Dermis blood vessel endothelial cell (primary cell): ENCODE results near the gene ALMS1. TPM values are rescaled to one million over a fixed set of nuclear protein-coding genes. Genes with fewer than 3 reads are reported as not detected.
"Not testable (repeated sequence)": the region's sequence is repeated elsewhere in the genome, so short reads cannot be mapped to it uniquely, and the experiment has no call there.

ENCODE experiments used
- DNase-seq: peaks from one replicate; pipeline ENCODE4 v3.0.0; 2010
- total RNA-seq: library from RNA; depleted of rRNA; stranded (reverse); fragments of >200 nt; gene quantifications from 2 replicates; pipeline ENCODE4 v1.2.3, GENCODE V29; 2014

ALMS1 gene
- total RNA-seq, 1 donor from 2014 or later, result 10.6 TPM

GRCh38 chr2:73402386-73403103, 16.9 kb downstream of the ALMS1 start:
- no peak for DNase-seq

DNA sequence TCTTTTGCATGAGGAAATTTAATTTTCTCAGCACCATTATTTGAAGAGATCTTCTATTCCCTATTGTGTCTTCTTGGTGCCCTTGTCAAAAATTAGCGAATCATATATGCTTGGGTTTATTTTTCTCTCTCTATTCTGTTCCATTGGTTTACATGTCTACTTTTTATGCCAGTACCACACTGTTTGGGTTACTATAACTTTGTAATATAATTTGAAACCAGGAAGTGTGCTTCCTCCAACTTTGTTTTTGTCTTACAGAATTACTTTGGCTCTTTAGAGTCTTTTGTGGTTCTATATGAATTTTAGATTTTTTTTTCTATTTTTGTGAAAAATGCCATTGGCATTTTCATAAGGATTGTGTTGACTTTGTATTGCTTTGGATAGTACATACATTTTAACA, 17.6 kb downstream of the ALMS1 start:
- no peak for DNase-seq

DNA sequence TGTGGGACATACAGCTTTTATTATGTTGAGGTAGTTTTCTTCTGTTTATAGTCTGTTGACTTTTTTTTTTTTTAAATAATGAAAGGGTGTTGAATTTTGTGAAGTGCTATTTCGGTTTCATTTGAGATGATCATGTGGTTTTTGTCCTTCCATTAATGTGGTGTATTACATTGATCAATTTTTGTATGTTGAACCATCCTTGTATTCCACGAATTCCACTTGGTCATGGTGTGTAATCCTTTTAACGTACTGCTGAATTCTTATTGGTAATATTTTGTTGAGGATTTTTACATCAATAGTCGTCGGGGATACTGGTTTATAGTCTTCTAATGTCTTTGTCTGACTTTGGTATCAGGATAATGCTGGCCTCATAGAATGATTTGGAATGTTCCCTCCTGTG, 18.8 kb downstream of the ALMS1 start:
- no peak for DNase-seq

- DNase-seq, result no peak
Observed at GRCh38 chr2:73406996-73407395, 21.4 kb downstream of the ALMS1 start.

- no peak for DNase-seq
Observed at GRCh38 chr2:73408198-73408597, 22.6 kb downstream of the ALMS1 start.

DNA sequence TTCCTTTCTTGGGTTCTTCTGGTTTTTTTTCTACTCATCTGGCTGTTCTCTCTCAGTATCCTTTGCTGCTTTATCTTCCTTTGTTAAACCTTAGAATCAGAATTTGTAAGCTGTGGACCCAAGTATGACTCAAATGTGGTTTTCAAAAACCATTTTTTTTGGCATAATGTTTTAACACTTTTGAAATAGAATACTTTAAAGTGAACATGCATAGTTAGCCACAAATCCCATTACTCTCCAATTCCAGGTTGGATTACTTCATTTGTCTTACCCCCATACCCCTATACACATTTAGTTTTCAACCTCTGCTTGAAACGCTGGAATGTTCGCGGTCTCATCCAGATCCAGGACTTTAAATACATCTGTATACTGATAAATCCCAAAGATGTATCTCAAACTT, 29.1 kb downstream of the ALMS1 start:
- DNase-seq, result no peak

DNA sequence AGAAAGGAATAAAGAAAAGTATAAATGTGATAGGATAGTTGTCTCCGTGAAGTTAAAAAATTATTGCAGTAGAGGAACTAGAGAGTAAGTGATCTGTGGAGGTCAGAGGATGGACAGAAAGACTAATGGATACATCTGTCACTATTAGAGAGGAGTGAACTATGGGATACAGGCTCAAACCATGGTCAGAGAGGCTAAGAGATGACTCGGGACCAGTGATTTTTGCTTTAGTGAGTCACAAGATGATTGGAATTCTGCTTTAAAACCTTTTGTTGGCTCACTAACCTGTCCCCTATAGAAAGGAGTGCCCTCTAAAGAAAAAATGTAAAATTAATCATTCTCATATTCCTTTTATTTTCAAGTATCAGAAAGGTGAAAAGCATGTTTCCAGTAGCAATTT, 30.3 kb downstream of the ALMS1 start:
- DNase-seq, result no peak

GRCh38 chr2:73418343-73418742, 32.7 kb downstream of the ALMS1 start:
- DNase-seq, result no peak

DNA sequence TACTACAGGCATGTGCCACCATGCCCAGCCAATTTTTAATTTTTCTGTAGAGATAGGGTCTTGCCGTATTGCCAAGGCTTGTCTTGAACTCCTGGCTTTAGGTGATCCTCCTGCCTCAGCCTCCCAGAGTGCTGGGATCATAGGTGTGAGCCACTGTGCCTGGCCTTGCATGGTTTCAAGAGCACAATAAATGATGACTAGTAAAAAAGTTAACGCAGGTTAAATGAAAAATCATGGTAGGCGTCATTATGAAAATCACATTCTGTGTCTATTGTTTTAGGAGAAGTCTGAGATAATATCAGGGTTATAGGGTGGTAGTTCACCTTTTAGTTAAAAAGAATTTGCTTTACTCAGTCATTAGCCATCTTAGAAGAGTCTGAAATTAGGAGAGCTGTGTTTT, 38.3 kb downstream of the ALMS1 start:
- no peak for DNase-seq

- DNase-seq, result no peak
Observed at GRCh38 chr2:73426176-73426575, 40.5 kb downstream of the ALMS1 start.

GRCh38 chr2:73436019-73436418, 50.4 kb downstream of the ALMS1 start:
- DNase-seq, result no peak

DNA sequence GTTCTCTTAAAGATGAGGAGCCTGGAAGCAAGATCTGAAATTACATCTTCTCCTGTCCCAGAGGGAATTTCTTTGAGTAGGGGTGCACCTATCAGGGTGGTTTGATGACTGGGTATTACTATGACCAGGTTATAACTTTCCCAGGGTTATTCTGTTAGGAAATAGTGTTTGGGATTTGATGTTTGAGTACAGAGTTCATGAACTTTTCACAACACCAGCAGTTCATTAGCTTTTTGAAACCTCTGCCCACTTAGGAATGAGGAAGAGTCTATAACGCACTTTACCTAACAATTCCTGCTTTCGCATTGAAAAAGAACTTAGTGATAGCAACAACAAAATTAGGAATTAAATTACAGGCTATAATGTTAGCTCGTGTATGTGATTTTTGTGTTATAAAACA, 58.6 kb downstream of the ALMS1 start:
- DNase-seq, result no peak

DNA sequence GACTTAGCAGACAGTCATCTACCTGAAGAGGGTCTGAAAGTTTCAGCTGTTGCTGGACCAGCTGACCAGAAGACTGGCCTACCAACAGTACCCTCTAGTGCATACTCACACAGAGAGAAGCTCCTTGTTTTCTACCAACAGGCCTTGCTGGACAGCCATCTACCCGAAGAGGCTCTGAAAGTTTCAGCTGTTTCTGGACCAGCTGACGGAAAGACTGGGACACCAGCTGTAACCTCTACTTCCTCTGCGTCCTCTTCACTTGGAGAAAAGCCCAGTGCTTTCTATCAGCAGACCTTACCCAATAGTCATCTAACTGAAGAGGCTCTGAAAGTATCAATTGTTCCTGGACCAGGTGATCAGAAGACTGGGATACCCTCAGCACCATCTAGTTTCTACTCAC, 63.2 kb downstream of the ALMS1 start:
- no peak for DNase-seq

- DNase-seq, result no peak
Observed at GRCh38 chr2:73449404-73449803, 63.8 kb downstream of the ALMS1 start.

- DNase-seq, result no peak
Observed at GRCh38 chr2:73451263-73451972, 65.8 kb downstream of the ALMS1 start.

DNA sequence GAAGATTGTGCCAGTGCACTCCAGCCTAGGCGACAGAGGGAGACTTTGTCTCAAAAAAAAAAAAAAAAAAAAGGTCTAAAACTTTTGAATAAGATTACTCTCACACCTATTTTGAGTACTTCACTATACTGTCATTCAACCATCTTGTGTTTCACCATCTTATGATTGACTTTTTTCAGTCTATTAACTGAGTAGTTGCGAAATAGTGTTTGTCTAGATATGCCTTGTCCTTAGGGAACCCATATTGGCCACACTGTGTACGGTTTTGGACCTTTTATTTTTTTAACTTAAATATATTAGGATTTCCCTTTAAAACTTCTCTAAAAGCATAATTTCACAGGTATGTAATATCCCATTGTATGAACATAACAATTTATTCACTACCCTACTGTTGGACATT, 72.3 kb downstream of the ALMS1 start:
- no peak for DNase-seq

DNA sequence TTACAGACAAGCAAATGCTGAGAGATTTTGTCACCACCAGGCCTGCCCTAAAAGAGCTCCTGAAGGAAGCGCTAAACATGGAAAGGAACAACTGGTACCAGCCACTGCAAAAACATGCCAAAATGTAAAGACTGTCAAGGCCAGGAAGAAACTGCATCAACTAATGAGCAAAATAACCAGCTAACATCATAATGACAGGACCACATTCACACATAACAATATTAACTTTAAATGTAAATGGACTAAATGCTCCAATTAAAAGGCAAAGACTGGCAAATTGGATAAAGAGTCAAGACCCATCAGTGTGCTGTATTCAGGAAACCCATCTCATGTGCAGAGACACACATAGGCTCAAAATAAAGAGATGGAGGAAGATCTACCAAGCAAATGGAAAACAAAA, 76.8 kb downstream of the ALMS1 start:
- DNase-seq, result not testable (repeated sequence)

- no peak for DNase-seq
Observed at GRCh38 chr2:73468376-73468775, 82.7 kb downstream of the ALMS1 start.

DNA sequence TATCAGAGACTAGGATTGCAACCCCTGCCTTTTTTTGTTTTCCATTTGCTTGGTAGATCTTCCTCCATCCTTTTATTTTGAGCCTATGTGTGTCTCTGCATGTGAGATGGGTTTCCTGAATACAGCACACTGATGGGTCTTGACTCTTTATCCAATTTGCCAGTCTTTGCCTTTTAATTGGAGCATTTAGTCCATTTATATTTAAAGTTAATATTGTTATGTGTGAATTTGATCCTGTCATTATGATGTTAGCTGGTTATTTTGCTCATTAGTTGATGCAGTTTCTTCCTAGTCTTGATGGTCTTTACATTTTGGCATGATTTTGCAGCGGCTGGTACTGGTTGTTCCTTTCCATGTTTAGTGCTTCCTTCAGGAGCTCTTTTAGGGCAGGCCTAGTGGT, 98.2 kb downstream of the ALMS1 start:
- DNase-seq, result not testable (repeated sequence)

- no peak for DNase-seq
Observed at GRCh38 chr2:73487112-73487657, 101.5 kb downstream of the ALMS1 start.

- DNase-seq, result no peak
Observed at GRCh38 chr2:73488079-73488478, 102.4 kb downstream of the ALMS1 start.

- no peak for DNase-seq
Observed at GRCh38 chr2:73489053-73489452, 103.4 kb downstream of the ALMS1 start.

GRCh38 chr2:73494031-73494430, 108.4 kb downstream of the ALMS1 start:
- no peak for DNase-seq

GRCh38 chr2:73503992-73504570, 118.4 kb downstream of the ALMS1 start:
- DNase-seq, result no peak
